HepG2 (cell line): ENCODE data around the gene PFN4. TPM values are rescaled to one million over a fixed set of nuclear protein-coding genes. Genes with fewer than 3 reads are reported as not detected.

Source experiments
- DMAP1 ChIP-seq: IDR thresholded peaks from 2 replicates; pipeline ENCODE4 v1.6.1; 2016
- HNRNPLL ChIP-seq: fragments of 200-400 bp; formaldehyde crosslinking; IDR thresholded peaks from 2 replicates; pipeline ENCODE4 v1.6.1; 2017; ENCODE audit warnings: mild to moderate bottlenecking, low read depth, low read length; ENCODE audit not compliant: poor library complexity, severe bottlenecking
- MATR3 ChIP-seq: sonication (generic); formaldehyde crosslinking; IDR thresholded peaks from 2 replicates; pipeline ENCODE4 v1.4.0; 2020; ENCODE audit warnings: missing genetic modification reagents
- NR2C2 ChIP-seq: sonication (generic); formaldehyde crosslinking; IDR thresholded peaks from 2 replicates; pipeline ENCODE4 v1.4.0; 2020; ENCODE audit warnings: missing genetic modification reagents, mild to moderate bottlenecking, moderate library complexity, borderline replicate concordance
- ZBTB49 ChIP-seq: sonication (generic); formaldehyde crosslinking; IDR thresholded peaks from 2 replicates; pipeline ENCODE4 v1.4.0; 2020; ENCODE audit warnings: missing genetic modification reagents, borderline replicate concordance
- ZNF124 ChIP-seq: sonication (generic); formaldehyde crosslinking; IDR thresholded peaks from 2 replicates; pipeline ENCODE4 v1.4.0; 2020; ENCODE audit warnings: missing genetic modification reagents
- ZNF780A ChIP-seq: sonication (generic); formaldehyde crosslinking; IDR thresholded peaks from 2 replicates; pipeline ENCODE4 v1.8.0; 2022; ENCODE audit warnings: mild to moderate bottlenecking, missing genetic modification reagents, moderate library complexity
- ZNF83 ChIP-seq: sonication (generic); formaldehyde crosslinking; IDR thresholded peaks from 2 replicates; pipeline ENCODE4 v1.4.0; 2020; ENCODE audit warnings: missing genetic modification reagents, mild to moderate bottlenecking, borderline replicate concordance
- polyA plus RNA-seq, 8 experiments: library from polyadenylated mRNA; depleted of rRNA in 3 of 8; stranded (reverse) in 7 of 8; unstranded in 1 of 8; fragments of >200 nt; fragmentation: Illumina TruSeq in 4 of 8; extraction: Trizol in 4 of 8; gene quantifications; 2 replicates each; pipeline versions ENCODE4 v1.2.1 to v1.2.3, GENCODE V29; 2011 to 2016; ENCODE audit warnings: low read depth in 4 of 8, missing spikeins in 1 of 8, mixed read lengths in 1 of 8; ENCODE audit not compliant: insufficient read depth in 1 of 8
- total RNA-seq, 5 experiments: library from RNA; depleted of rRNA; stranded (reverse); fragments of >200 nt; fragmentation: Illumina TruSeq; extraction: Trizol; gene quantifications; 2 replicates each; pipeline ENCODE4 v1.2.3, GENCODE V29; 2016; ENCODE audit warnings: low read depth in 1 of 5
- TF ChIP-seq, protein P1 (sequence below): sonication (generic); formaldehyde crosslinking; IDR thresholded peaks from 2 replicates; pipeline ENCODE4 v1.8.1; 2023; ENCODE audit warnings: mild to moderate bottlenecking, missing genetic modification reagents
- TF ChIP-seq, protein P2 (sequence below): sonication (generic); formaldehyde crosslinking; IDR thresholded peaks from 2 replicates; pipeline ENCODE4 v1.5.1; 2020; ENCODE audit warnings: mild to moderate bottlenecking, missing genetic modification reagents, moderate library complexity
- TF ChIP-seq, protein P3 (sequence below): sonication (generic); formaldehyde crosslinking; IDR thresholded peaks from 2 replicates; pipeline ENCODE4 v1.5.0; 2020; ENCODE audit warnings: missing genetic modification reagents
- TF ChIP-seq, protein P4 (sequence below): sonication (generic); formaldehyde crosslinking; IDR thresholded peaks from 2 replicates; pipeline ENCODE4 v1.9.0; 2021; ENCODE audit warnings: missing genetic modification reagents, borderline replicate concordance
- TF ChIP-seq, protein P5 (sequence below): fragments of 450-650 bp; IDR thresholded peaks from 2 replicates; pipeline ENCODE4 v1.6.1; 2017

Gene PFN4
- total and polyA plus RNA-seq, 2 of the 13 experiments (the other 11 are each of a cell fraction or from before 2014, with no cell fraction given): 0.12 to 0.20 TPM

DNA sequence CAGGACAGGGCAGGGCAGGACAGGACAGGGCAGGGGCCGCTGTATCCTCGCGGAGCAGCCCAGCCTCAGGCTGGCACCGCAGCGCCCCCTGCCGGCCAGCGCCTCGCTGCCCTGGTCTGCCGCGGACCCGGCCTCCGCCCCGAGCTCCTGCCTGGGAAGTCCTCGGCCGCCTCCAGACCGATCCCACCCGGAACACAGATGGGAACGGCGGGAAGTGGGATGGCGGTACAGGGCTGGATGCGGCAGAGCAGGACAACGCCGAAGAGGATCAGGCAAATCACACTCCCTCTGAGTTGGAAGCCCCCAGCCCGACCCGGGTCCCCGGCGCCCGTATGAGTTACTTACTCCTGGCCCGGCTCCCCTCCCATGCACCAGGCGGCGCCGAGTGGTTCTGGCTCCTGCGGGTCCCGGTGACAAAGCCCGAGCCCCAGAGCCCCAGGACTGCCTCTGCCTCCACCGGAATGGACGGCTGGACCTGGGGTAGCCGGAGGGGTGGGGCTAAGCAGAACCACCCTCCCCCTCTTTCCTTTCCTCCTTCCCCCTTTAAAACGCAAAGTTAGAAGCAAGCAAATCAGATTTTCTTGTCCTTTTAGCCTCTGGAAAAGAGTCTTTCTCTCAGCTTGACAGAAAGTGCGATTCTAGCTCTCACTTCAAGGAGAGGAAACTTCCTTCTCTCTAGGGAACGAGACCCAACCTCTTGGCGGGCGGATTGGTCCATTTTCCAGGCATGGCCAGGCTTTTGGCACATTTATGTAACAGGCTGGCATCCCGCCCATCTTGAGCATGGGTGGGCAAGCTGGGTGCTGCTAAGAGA lies 38.5 kb downstream of the PFN4 start, which contains the start of gene TP53I3 (continued):
- TF ChIP-seq ZBTB49 (CRISPR knock-in tag): no peak
- TF ChIP-seq ZNF124: peak; percentile 48; the same call in 1 of the 2 replicates
- TF ChIP-seq, protein P1, sequence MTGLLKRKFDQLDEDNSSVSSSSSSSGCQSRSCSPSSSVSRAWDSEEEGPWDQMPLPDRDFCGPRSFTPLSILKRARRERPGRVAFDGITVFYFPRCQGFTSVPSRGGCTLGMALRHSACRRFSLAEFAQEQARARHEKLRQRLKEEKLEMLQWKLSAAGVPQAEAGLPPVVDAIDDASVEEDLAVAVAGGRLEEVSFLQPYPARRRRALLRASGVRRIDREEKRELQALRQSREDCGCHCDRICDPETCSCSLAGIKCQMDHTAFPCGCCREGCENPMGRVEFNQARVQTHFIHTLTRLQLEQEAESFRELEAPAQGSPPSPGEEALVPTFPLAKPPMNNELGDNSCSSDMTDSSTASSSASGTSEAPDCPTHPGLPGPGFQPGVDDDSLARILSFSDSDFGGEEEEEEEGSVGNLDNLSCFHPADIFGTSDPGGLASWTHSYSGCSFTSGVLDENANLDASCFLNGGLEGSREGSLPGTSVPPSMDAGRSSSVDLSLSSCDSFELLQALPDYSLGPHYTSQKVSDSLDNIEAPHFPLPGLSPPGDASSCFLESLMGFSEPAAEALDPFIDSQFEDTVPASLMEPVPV: peak; percentile 95
- TF ChIP-seq, protein P2, sequence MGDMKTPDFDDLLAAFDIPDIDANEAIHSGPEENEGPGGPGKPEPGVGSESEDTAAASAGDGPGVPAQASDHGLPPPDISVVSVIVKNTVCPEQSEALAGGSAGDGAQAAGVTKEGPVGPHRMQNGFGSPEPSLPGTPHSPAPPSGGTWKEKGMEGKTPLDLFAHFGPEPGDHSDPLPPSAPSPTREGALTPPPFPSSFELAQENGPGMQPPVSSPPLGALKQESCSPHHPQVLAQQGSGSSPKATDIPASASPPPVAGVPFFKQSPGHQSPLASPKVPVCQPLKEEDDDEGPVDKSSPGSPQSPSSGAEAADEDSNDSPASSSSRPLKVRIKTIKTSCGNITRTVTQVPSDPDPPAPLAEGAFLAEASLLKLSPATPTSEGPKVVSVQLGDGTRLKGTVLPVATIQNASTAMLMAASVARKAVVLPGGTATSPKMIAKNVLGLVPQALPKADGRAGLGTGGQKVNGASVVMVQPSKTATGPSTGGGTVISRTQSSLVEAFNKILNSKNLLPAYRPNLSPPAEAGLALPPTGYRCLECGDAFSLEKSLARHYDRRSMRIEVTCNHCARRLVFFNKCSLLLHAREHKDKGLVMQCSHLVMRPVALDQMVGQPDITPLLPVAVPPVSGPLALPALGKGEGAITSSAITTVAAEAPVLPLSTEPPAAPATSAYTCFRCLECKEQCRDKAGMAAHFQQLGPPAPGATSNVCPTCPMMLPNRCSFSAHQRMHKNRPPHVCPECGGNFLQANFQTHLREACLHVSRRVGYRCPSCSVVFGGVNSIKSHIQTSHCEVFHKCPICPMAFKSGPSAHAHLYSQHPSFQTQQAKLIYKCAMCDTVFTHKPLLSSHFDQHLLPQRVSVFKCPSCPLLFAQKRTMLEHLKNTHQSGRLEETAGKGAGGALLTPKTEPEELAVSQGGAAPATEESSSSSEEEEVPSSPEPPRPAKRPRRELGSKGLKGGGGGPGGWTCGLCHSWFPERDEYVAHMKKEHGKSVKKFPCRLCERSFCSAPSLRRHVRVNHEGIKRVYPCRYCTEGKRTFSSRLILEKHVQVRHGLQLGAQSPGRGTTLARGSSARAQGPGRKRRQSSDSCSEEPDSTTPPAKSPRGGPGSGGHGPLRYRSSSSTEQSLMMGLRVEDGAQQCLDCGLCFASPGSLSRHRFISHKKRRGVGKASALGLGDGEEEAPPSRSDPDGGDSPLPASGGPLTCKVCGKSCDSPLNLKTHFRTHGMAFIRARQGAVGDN: peak; percentile 96
- TF ChIP-seq, protein P3, sequence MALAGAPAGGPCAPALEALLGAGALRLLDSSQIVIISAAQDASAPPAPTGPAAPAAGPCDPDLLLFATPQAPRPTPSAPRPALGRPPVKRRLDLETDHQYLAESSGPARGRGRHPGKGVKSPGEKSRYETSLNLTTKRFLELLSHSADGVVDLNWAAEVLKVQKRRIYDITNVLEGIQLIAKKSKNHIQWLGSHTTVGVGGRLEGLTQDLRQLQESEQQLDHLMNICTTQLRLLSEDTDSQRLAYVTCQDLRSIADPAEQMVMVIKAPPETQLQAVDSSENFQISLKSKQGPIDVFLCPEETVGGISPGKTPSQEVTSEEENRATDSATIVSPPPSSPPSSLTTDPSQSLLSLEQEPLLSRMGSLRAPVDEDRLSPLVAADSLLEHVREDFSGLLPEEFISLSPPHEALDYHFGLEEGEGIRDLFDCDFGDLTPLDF (CRISPR knock-in tag): peak; percentile 48; the same call in 1 of the 2 replicates
- TF ChIP-seq ZNF780A (CRISPR knock-in tag): no peak
- peak; percentile 15; the same call in 1 of the 2 replicates for TF ChIP-seq NR2C2 (CRISPR knock-in tag)
- TF ChIP-seq, protein P4, sequence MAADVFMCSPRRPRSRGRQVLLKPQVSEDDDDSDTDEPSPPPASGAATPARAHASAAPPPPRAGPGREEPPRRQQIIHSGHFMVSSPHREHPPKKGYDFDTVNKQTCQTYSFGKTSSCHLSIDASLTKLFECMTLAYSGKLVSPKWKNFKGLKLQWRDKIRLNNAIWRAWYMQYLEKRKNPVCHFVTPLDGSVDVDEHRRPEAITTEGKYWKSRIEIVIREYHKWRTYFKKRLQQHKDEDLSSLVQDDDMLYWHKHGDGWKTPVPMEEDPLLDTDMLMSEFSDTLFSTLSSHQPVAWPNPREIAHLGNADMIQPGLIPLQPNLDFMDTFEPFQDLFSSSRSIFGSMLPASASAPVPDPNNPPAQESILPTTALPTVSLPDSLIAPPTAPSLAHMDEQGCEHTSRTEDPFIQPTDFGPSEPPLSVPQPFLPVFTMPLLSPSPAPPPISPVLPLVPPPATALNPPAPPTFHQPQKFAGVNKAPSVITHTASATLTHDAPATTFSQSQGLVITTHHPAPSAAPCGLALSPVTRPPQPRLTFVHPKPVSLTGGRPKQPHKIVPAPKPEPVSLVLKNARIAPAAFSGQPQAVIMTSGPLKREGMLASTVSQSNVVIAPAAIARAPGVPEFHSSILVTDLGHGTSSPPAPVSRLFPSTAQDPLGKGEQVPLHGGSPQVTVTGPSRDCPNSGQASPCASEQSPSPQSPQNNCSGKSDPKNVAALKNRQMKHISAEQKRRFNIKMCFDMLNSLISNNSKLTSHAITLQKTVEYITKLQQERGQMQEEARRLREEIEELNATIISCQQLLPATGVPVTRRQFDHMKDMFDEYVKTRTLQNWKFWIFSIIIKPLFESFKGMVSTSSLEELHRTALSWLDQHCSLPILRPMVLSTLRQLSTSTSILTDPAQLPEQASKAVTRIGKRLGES (CRISPR knock-in tag): no peak
- peak; percentile 58; the same call in 1 of the 2 replicates for TF ChIP-seq DMAP1 (CRISPR knock-in tag)
- TF ChIP-seq, protein P5, sequence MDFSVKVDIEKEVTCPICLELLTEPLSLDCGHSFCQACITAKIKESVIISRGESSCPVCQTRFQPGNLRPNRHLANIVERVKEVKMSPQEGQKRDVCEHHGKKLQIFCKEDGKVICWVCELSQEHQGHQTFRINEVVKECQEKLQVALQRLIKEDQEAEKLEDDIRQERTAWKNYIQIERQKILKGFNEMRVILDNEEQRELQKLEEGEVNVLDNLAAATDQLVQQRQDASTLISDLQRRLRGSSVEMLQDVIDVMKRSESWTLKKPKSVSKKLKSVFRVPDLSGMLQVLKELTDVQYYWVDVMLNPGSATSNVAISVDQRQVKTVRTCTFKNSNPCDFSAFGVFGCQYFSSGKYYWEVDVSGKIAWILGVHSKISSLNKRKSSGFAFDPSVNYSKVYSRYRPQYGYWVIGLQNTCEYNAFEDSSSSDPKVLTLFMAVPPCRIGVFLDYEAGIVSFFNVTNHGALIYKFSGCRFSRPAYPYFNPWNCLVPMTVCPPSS: no peak
- peak; percentile 85; the same call in 1 of the 2 replicates for TF ChIP-seq ZNF83 (CRISPR knock-in tag)
- TF ChIP-seq HNRNPLL: peak; percentile 72
- TF ChIP-seq MATR3 (CRISPR knock-in tag): no peak
